NCI-H146 (cell line): ENCODE data around the gene DDX42.

ENCODE experiments used
- DNase-seq: peaks from one replicate; lab custom pipeline; 2025; lab: John Stamatoyannopoulos, UW

DDX42 gene

GRCh38 chr17:63821804-63822203 lies 47.8 kb downstream of the DDX42 start:
- DNase-seq = no peak

- DNase-seq = no peak
Measured at GRCh38 chr17:63822537-63822936, 48.6 kb downstream of the DDX42 start.

GRCh38 chr17:63823659-63824331 lies 49.8 kb downstream of the DDX42 start:
- no peak for DNase-seq

GRCh38 chr17:63824362-63824761 lies 50.4 kb downstream of the DDX42 start:
- DNase-seq = no peak

- DNase-seq = peak; percentile 41
Measured at GRCh38 chr17:63826468-63827001, 52.6 kb downstream of the DDX42 start.

GRCh38 chr17:63827002-63827800 lies 53.2 kb downstream of the DDX42 start, which contains the start of the genes FTSJ3 and PSMC5:
FTSJ3 (minus strand) TSS chr17:63827663; CDS start chr17:63826902, 761 bp downstream.
PSMC5 (plus strand) TSS chr17:63827431; CDS start chr17:63827491, 60 bp downstream.
- DNase-seq = peak; percentile 94

- DNase-seq = no peak
Measured at GRCh38 chr17:63827801-63828221, 53.8 kb downstream of the DDX42 start.

GRCh38 chr17:63828936-63829335 lies 55.0 kb downstream of the DDX42 start:
- no peak for DNase-seq

GRCh38 chr17:63830278-63830677 lies 56.3 kb downstream of the DDX42 start:
- no peak for DNase-seq

- no peak for DNase-seq
Measured at GRCh38 chr17:63830904-63831491, 57.0 kb downstream of the DDX42 start.

- no peak for DNase-seq
Measured at GRCh38 chr17:63831505-63831904, 57.5 kb downstream of the DDX42 start.

GRCh38 chr17:63832014-63832413 lies 58.0 kb downstream of the DDX42 start:
- DNase-seq = no peak

GRCh38 chr17:63832455-63832854 lies 58.5 kb downstream of the DDX42 start:
- no peak for DNase-seq

- DNase-seq = no peak
Measured at GRCh38 chr17:63833026-63833740, 59.2 kb downstream of the DDX42 start.

GRCh38 chr17:63833741-63834373 lies 59.9 kb downstream of the DDX42 start:
- DNase-seq = no peak

GRCh38 chr17:63834431-63835166 lies 60.6 kb downstream of the DDX42 start:
- peak; percentile 49 for DNase-seq

GRCh38 chr17:63835167-63835720 lies 61.3 kb downstream of the DDX42 start:
- no peak for DNase-seq

- no peak for DNase-seq
Measured at GRCh38 chr17:63836811-63837210, 62.8 kb downstream of the DDX42 start.

- DNase-seq = no peak
Measured at GRCh38 chr17:63837480-63837879, 63.5 kb downstream of the DDX42 start.

GRCh38 chr17:63837962-63838600 lies 64.1 kb downstream of the DDX42 start:
- DNase-seq = no peak
